ENCODE results near the gene PROX1. TPM values are rescaled to one million over a fixed set of nuclear protein-coding genes. Genes with fewer than 3 reads are reported as not detected.

PROX1 gene
- polyA plus RNA-seq, 4 donors = 0.67 to 7.0 (median 2.3) TPM

- no peaks in the 10 kb centered on the region for H3K27me3 ChIP-seq (ENCODE audit: control insufficient read depth in 3 of 3, insufficient read depth in 3 of 3, low read length in 3 of 3)
- no peaks in the 10 kb centered on the region for H3K9me3 ChIP-seq (ENCODE audit: control insufficient read depth in 2 of 2, insufficient read depth in 1 of 2, low read depth in 1 of 2, low read length in 1 of 2)
- H3K36me3 ChIP-seq (ENCODE audit: control insufficient read depth in 3 of 3, insufficient read depth in 2 of 3, low read depth in 1 of 3, low read length in 3 of 3) = no peaks in the 10 kb centered on the region
- WGBS, 3 donors = 91 to 93% (median 91%) methylated on average over 4 of the region's 4 CpGs
- FAIRE-seq (no peak), DNase-seq (no peak)
- no peaks in the 10 kb centered on the region for H3K4me1 ChIP-seq (ENCODE audit: control insufficient read depth in 3 of 3, insufficient read depth in 2 of 3, low read depth in 1 of 3, low read length in 2 of 3)
- no peak overlapping the region for H3K4me3 ChIP-seq (ENCODE audit: low read depth in 1 of 3, low read length in 3 of 3)
- H3K27ac ChIP-seq (ENCODE audit: low read depth in 1 of 3, low read length in 2 of 3) = no peak overlapping the region
Observed at GRCh38 chr1:214051786-214052185, 64.0 kb downstream of the PROX1 start.

- DNase-seq (peak in 1 of 2 donors; percentile 27), FAIRE-seq (no peak)
- H3K27me3 ChIP-seq (ENCODE audit: control insufficient read depth in 3 of 3, insufficient read depth in 3 of 3, low read length in 3 of 3) = no peaks in the 10 kb centered on the region
- H3K36me3 ChIP-seq (ENCODE audit: control insufficient read depth in 3 of 3, insufficient read depth in 2 of 3, low read depth in 1 of 3, low read length in 3 of 3) = no peaks in the 10 kb centered on the region
- no peaks in the 10 kb centered on the region for H3K9me3 ChIP-seq (ENCODE audit: control insufficient read depth in 2 of 2, insufficient read depth in 1 of 2, low read depth in 1 of 2, low read length in 1 of 2)
- no peak overlapping the region for H3K27ac ChIP-seq (ENCODE audit: low read depth in 1 of 3, low read length in 2 of 3)
- H3K4me3 ChIP-seq (ENCODE audit: low read depth in 1 of 3, low read length in 3 of 3) = no peak overlapping the region
- H3K4me1 ChIP-seq (ENCODE audit: control insufficient read depth in 3 of 3, insufficient read depth in 2 of 3, low read depth in 1 of 3, low read length in 2 of 3) = no peaks in the 10 kb centered on the region
- 39 to 52% (median 51%) methylated on average over 5 of the region's 5 CpGs for WGBS, 3 donors
Observed at GRCh38 chr1:214058076-214058475, 70.3 kb downstream of the PROX1 start.

- Histone ChIP-seq H3K27me3 (ENCODE audit: control insufficient read depth in 3 of 3, insufficient read depth in 3 of 3, low read length in 3 of 3) (peaks cover 0 to 8% (median 4%) of the 10 kb centered on the region in 3 donors), H3K9me3 (ENCODE audit: control insufficient read depth in 2 of 2, insufficient read depth in 1 of 2, low read depth in 1 of 2, low read length in 1 of 2) (no peaks in the 10 kb centered on the region), H3K4me3 (ENCODE audit: low read depth in 1 of 3, low read length in 3 of 3) (no peak overlapping the region), H3K4me1 (ENCODE audit: control insufficient read depth in 3 of 3, insufficient read depth in 2 of 3, low read depth in 1 of 3, low read length in 2 of 3) (no peaks in the 10 kb centered on the region), H3K27ac (ENCODE audit: low read depth in 1 of 3, low read length in 2 of 3) (no peak overlapping the region), H3K36me3 (ENCODE audit: control insufficient read depth in 3 of 3, insufficient read depth in 2 of 3, low read depth in 1 of 3, low read length in 3 of 3) (no peaks in the 10 kb centered on the region)
- no peak for DNase-seq
- FAIRE-seq = no peak
- WGBS, 3 donors = 71 to 77% (median 74%) methylated on average over 6 of the region's 6 CpGs
Observed at GRCh38 chr1:214066190-214066589, 78.4 kb downstream of the PROX1 start.

GRCh38 chr1:214066936-214067335 lies 79.2 kb downstream of the PROX1 start:
- Histone ChIP-seq H3K27me3 (ENCODE audit: control insufficient read depth in 3 of 3, insufficient read depth in 3 of 3, low read length in 3 of 3) (peaks cover 0 to 8% (median 4%) of the 10 kb centered on the region in 3 donors), H3K27ac (ENCODE audit: low read depth in 1 of 3, low read length in 2 of 3) (no peak overlapping the region), H3K4me3 (ENCODE audit: low read depth in 1 of 3, low read length in 3 of 3) (no peak overlapping the region), H3K36me3 (ENCODE audit: control insufficient read depth in 3 of 3, insufficient read depth in 2 of 3, low read depth in 1 of 3, low read length in 3 of 3) (no peaks in the 10 kb centered on the region), H3K4me1 (ENCODE audit: control insufficient read depth in 3 of 3, insufficient read depth in 2 of 3, low read depth in 1 of 3, low read length in 2 of 3) (no peaks in the 10 kb centered on the region), H3K9me3 (ENCODE audit: control insufficient read depth in 2 of 2, insufficient read depth in 1 of 2, low read depth in 1 of 2, low read length in 1 of 2) (no peaks in the 10 kb centered on the region)
- WGBS, 3 donors = 85 to 90% (median 86%) methylated on average over 3 of the region's 3 CpGs
- FAIRE-seq (no peak), DNase-seq (no peak)

- DNase-seq (no peak), FAIRE-seq (no peak)
- Histone ChIP-seq H3K4me3 (ENCODE audit: low read depth in 1 of 3, low read length in 3 of 3) (no peak overlapping the region), H3K27me3 (ENCODE audit: control insufficient read depth in 3 of 3, insufficient read depth in 3 of 3, low read length in 3 of 3) (peaks cover 0 to 8% (median 4%) of the 10 kb centered on the region in 3 donors), H3K27ac (ENCODE audit: low read depth in 1 of 3, low read length in 2 of 3) (no peak overlapping the region), H3K36me3 (ENCODE audit: control insufficient read depth in 3 of 3, insufficient read depth in 2 of 3, low read depth in 1 of 3, low read length in 3 of 3) (no peaks in the 10 kb centered on the region), H3K9me3 (ENCODE audit: control insufficient read depth in 2 of 2, insufficient read depth in 1 of 2, low read depth in 1 of 2, low read length in 1 of 2) (no peaks in the 10 kb centered on the region), H3K4me1 (ENCODE audit: control insufficient read depth in 3 of 3, insufficient read depth in 2 of 3, low read depth in 1 of 3, low read length in 2 of 3) (no peaks in the 10 kb centered on the region)
- 77 to 91% (median 84%) methylated on average over 7 of the region's 7 CpGs for WGBS, 3 donors
Observed at GRCh38 chr1:214067397-214067796, 79.6 kb downstream of the PROX1 start.

GRCh38 chr1:214067853-214068703 lies 80.3 kb downstream of the PROX1 start:
- 78 to 87% (median 86%) methylated on average over 11 of the region's 11 CpGs for WGBS, 3 donors
- FAIRE-seq (no peak), DNase-seq (no peak)
- H3K4me1 ChIP-seq (ENCODE audit: control insufficient read depth in 3 of 3, insufficient read depth in 2 of 3, low read depth in 1 of 3, low read length in 2 of 3) = no peaks in the 10 kb centered on the region
- no peak overlapping the region for H3K4me3 ChIP-seq (ENCODE audit: low read depth in 1 of 3, low read length in 3 of 3)
- H3K9me3 ChIP-seq (ENCODE audit: control insufficient read depth in 2 of 2, insufficient read depth in 1 of 2, low read depth in 1 of 2, low read length in 1 of 2) = no peaks in the 10 kb centered on the region
- no peak overlapping the region for H3K27ac ChIP-seq (ENCODE audit: low read depth in 1 of 3, low read length in 2 of 3)
- no peaks in the 10 kb centered on the region for H3K36me3 ChIP-seq (ENCODE audit: control insufficient read depth in 3 of 3, insufficient read depth in 2 of 3, low read depth in 1 of 3, low read length in 3 of 3)
- H3K27me3 ChIP-seq (ENCODE audit: control insufficient read depth in 3 of 3, insufficient read depth in 3 of 3, low read length in 3 of 3) = peaks cover 0 to 8% (median 4%) of the 10 kb centered on the region in 3 donors

GRCh38 chr1:214068979-214069378 lies 81.2 kb downstream of the PROX1 start:
- FAIRE-seq (no peak), DNase-seq (no peak)
- Histone ChIP-seq H3K9me3 (ENCODE audit: control insufficient read depth in 2 of 2, insufficient read depth in 1 of 2, low read depth in 1 of 2, low read length in 1 of 2) (no peaks in the 10 kb centered on the region), H3K27me3 (ENCODE audit: control insufficient read depth in 3 of 3, insufficient read depth in 3 of 3, low read length in 3 of 3) (peaks cover 0 to 8% (median 4%) of the 10 kb centered on the region in 3 donors), H3K4me3 (ENCODE audit: low read depth in 1 of 3, low read length in 3 of 3) (no peak overlapping the region), H3K36me3 (ENCODE audit: control insufficient read depth in 3 of 3, insufficient read depth in 2 of 3, low read depth in 1 of 3, low read length in 3 of 3) (no peaks in the 10 kb centered on the region), H3K4me1 (ENCODE audit: control insufficient read depth in 3 of 3, insufficient read depth in 2 of 3, low read depth in 1 of 3, low read length in 2 of 3) (no peaks in the 10 kb centered on the region), H3K27ac (ENCODE audit: low read depth in 1 of 3, low read length in 2 of 3) (no peak overlapping the region)
- WGBS, 3 donors = 23 to 49% (median 34%) methylated on average over 1 of the region's 1 CpG

- no peaks in the 10 kb centered on the region for H3K4me1 ChIP-seq (ENCODE audit: control insufficient read depth in 3 of 3, insufficient read depth in 2 of 3, low read depth in 1 of 3, low read length in 2 of 3)
- no peak overlapping the region for H3K27ac ChIP-seq (ENCODE audit: low read depth in 1 of 3, low read length in 2 of 3)
- H3K36me3 ChIP-seq (ENCODE audit: control insufficient read depth in 3 of 3, insufficient read depth in 2 of 3, low read depth in 1 of 3, low read length in 3 of 3) = no peaks in the 10 kb centered on the region
- DNase-seq (no peak), FAIRE-seq (no peak)
- 78 to 93% (median 82%) methylated on average over 1 of the region's 1 CpG for WGBS, 3 donors
- H3K9me3 ChIP-seq (ENCODE audit: control insufficient read depth in 2 of 2, insufficient read depth in 1 of 2, low read depth in 1 of 2, low read length in 1 of 2) = no peaks in the 10 kb centered on the region
- H3K4me3 ChIP-seq (ENCODE audit: low read depth in 1 of 3, low read length in 3 of 3) = no peak overlapping the region
- H3K27me3 ChIP-seq (ENCODE audit: control insufficient read depth in 3 of 3, insufficient read depth in 3 of 3, low read length in 3 of 3) = peaks cover 0 to 7% (median 4%) of the 10 kb centered on the region in 3 donors
Observed at GRCh38 chr1:214071469-214071868, 83.7 kb downstream of the PROX1 start.
